ENCODE measurements around the gene AHNAK.

DNA sequence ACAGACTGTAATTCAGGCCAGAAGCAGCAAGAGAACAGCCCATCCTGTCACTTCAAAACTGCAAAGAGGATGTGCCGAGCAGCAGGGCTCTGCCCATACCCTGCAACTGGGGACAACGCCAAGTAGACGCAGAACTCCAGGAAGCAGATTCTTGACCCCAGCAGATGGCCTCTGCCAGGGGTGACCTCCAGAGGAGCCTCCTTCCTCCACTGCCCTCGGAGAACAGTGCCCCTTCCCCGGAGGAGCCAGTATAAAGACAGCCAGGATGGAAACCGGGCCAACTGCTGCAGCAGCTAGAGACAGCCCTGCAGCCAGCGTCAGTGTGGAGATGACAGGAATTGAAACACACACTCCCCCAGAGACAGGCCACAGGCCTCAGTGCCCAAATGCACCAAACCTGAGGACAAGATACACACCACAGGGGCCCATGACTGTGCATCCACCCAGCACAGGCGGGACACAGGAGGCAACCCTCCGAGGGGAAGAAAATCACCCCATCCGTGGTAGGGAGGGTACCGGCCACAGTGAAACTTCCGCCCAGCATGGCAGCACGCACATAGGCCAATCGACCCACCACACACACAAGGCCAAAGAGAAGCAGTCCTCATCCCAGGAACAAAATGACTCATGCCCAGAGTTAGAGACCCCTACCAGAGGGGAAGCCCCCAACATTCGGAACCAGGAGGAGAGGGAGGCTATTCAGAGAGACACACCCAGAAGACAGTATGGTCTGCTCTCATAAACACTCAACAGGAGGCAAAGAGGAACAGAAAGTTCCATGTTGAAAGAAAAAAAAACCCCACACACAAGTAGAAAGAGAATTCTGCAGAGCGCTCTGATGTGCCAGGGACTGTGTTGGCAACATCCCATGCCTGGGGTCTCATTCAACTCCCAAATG lies 5.6 kb downstream of the AHNAK start:
- TF ChIP-seq CTCF (IDR thresholded peaks at IDR 0.05; ENCODE audit: control extremely low read depth in 1 of 3, insufficient read depth in 1 of 3, low read depth in 1 of 3, low read length in 3 of 3) (no peak), POLR2AphosphoS5 (IDR thresholded peaks at IDR 0.05; ENCODE audit: low read depth, low read length) (no peak), MAX (IDR thresholded peaks at IDR 0.05) (no peak), JUN (IDR thresholded peaks at IDR 0.05; ENCODE audit: low read depth, low read length) (no peak)
- TF ChIP-seq, protein P1, sequence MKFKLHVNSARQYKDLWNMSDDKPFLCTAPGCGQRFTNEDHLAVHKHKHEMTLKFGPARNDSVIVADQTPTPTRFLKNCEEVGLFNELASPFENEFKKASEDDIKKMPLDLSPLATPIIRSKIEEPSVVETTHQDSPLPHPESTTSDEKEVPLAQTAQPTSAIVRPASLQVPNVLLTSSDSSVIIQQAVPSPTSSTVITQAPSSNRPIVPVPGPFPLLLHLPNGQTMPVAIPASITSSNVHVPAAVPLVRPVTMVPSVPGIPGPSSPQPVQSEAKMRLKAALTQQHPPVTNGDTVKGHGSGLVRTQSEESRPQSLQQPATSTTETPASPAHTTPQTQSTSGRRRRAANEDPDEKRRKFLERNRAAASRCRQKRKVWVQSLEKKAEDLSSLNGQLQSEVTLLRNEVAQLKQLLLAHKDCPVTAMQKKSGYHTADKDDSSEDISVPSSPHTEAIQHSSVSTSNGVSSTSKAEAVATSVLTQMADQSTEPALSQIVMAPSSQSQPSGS (IDR thresholded peaks at IDR 0.05; ENCODE audit: low read length) = no peak
